Bronchial epithelial cell (primary cell): ENCODE data around the gene TSHZ3. TPM values are rescaled to one million over a fixed set of nuclear protein-coding genes. Genes with fewer than 3 reads are reported as not detected.

Experiments used
- DNase-seq: peaks from one replicate; pipeline ENCODE4 v3.0.0-alpha.2; 2010; ENCODE audit warnings: low read depth
- FAIRE-seq: peaks from 2 replicates; lab custom pipeline; 2011; peaks lifted over from hg19 to GRCh38; lab: Jason Lieb, UNC
- H3K27me3 ChIP-seq: 2 replicates; pipeline ENCODE4 v1.5.1; 2011; ENCODE audit warnings: low read length; ENCODE audit not compliant: control insufficient read depth, insufficient read depth
- H3K36me3 ChIP-seq: 2 replicates; pipeline ENCODE4 v1.5.1; 2011; ENCODE audit warnings: low read length; ENCODE audit not compliant: control insufficient read depth, insufficient read depth
- H3K4me3 ChIP-seq: 2 replicates; pipeline ENCODE4 v1.5.1; 2011; ENCODE audit warnings: mild to moderate bottlenecking, low read depth, low read length, control low read depth
- CTCF ChIP-seq: IDR thresholded peaks from 2 replicates; pipeline ENCODE4 v1.5.1; 2011; ENCODE audit warnings: mild to moderate bottlenecking, moderate library complexity, low read length, control low read depth, inconsistent platforms; ENCODE audit not compliant: insufficient read depth, severe bottlenecking
- total RNA-seq: library from RNA; depleted of rRNA; stranded (reverse); fragments of >200 nt; gene quantifications from 2 replicates; pipeline ENCODE4 v1.2.1, GENCODE V29; 2014

Gene TSHZ3
- total RNA-seq, 1 donor from 2014 or later = 1.6 TPM

- no peak for TF ChIP-seq CTCF
- FAIRE-seq = no peak
Observed at GRCh38 chr19:31350693-31351055, 1.4 kb upstream of the TSHZ3 start.

GRCh38 chr19:31350033-31350692 is 927 bp upstream of the TSHZ3 start:
- peak overlapping the region; percentile 73 for H3K4me3 ChIP-seq

More at GRCh38 chr19:31350693-31351055, 1.4 kb upstream of the TSHZ3 start:
- no peak for DNase-seq
- Histone ChIP-seq H3K27me3 (peaks cover 6% of the 10 kb centered on the region), H3K36me3 (no peaks in the 10 kb centered on the region), H3K4me3 (peak overlapping the region; percentile 73)

GRCh38 chr19:31348481-31349159 is 616 bp downstream of the TSHZ3 start:
- FAIRE-seq = no peak
- Histone ChIP-seq H3K36me3 (no peaks in the 10 kb centered on the region), H3K4me3 (peak overlapping the region; percentile 73), H3K27me3 (no peaks in the 10 kb centered on the region)
- TF ChIP-seq CTCF = no peak
- no peak for DNase-seq

More at GRCh38 chr19:31350033-31350692, 927 bp upstream of the TSHZ3 start:
- Histone ChIP-seq H3K36me3 (no peaks in the 10 kb centered on the region), H3K27me3 (peaks cover 6% of the 10 kb centered on the region)
- DNase-seq = no peak
- FAIRE-seq = no peak
- no peak for TF ChIP-seq CTCF

- Histone ChIP-seq H3K4me3 (no peak overlapping the region), H3K36me3 (no peaks in the 10 kb centered on the region), H3K27me3 (no peaks in the 10 kb centered on the region)
- no peak for TF ChIP-seq CTCF
- FAIRE-seq (no peak), DNase-seq (no peak)
Observed at GRCh38 chr19:31347828-31348392, 1.3 kb downstream of the TSHZ3 start.

GRCh38 chr19:31347354-31347753 is 1.9 kb downstream of the TSHZ3 start:
- no peak for DNase-seq
- FAIRE-seq = no peak
- H3K4me3 ChIP-seq = no peak overlapping the region
- TF ChIP-seq CTCF = no peak
- no peaks in the 10 kb centered on the region for H3K36me3 ChIP-seq
- no peaks in the 10 kb centered on the region for H3K27me3 ChIP-seq
